Prostate gland (tissue), 2 donors: ENCODE data around the gene PRKAG2.

ENCODE experiments used
- POLR2AphosphoS5 ChIP-seq: sonication (generic); formaldehyde crosslinking; IDR thresholded peaks from one replicate; pipeline ENCODE4 v1.6.1; 2017; ENCODE audit warnings: antibody characterized with exemption
- TF ChIP-seq, protein P1 (sequence below), 4 experiments: fragments of 200-600 bp in 2 of 4; fragments of 450-650 bp in 2 of 4; sonication (generic) in 2 of 4; IDR thresholded peaks; 1 replicate in 3 of 4; 2 replicates in 1 of 4; pipeline ENCODE4 v1.5.1; 2016 to 2019; ENCODE audit warnings: antibody characterized with exemption in 4 of 4, mild to moderate bottlenecking in 2 of 4, moderate library complexity in 2 of 4

GRCh38 chr7:151875942-151876898, 695 bp downstream of the PRKAG2 start:
- TF ChIP-seq, protein P1, sequence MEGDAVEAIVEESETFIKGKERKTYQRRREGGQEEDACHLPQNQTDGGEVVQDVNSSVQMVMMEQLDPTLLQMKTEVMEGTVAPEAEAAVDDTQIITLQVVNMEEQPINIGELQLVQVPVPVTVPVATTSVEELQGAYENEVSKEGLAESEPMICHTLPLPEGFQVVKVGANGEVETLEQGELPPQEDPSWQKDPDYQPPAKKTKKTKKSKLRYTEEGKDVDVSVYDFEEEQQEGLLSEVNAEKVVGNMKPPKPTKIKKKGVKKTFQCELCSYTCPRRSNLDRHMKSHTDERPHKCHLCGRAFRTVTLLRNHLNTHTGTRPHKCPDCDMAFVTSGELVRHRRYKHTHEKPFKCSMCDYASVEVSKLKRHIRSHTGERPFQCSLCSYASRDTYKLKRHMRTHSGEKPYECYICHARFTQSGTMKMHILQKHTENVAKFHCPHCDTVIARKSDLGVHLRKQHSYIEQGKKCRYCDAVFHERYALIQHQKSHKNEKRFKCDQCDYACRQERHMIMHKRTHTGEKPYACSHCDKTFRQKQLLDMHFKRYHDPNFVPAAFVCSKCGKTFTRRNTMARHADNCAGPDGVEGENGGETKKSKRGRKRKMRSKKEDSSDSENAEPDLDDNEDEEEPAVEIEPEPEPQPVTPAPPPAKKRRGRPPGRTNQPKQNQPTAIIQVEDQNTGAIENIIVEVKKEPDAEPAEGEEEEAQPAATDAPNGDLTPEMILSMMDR (IDR thresholded peaks at IDR 0.05), result no peak
- no peak for TF ChIP-seq POLR2AphosphoS5
